Stimulated activated CD8-positive, alpha-beta memory T cell treated with anti-CD3 and anti-CD28 coated beads, Interleukin-12 subunit alpha, Interleukin-12 subunit beta, amount 100 ng/mL, for 4 hours (primary cell): Measurements from ENCODE around the gene BCL7C.
A peak's percentile ranks its signal among the peaks of the same experiment; 100 is the strongest.
"Not testable (repeated sequence)": the region's sequence is repeated elsewhere in the genome, so short reads cannot be mapped to it uniquely, and the experiment has no call there.

ENCODE experiments used
- DNase-seq: peaks from one replicate; pipeline ENCODE4 v3.0.0-alpha.2; 2020; ENCODE audit warnings: low read depth

BCL7C gene

GRCh38 chr16:30860729-30861128, 33.1 kb downstream of the BCL7C start:
- DNase-seq: not testable (repeated sequence)

GRCh38 chr16:30858829-30859423, 35.0 kb downstream of the BCL7C start:
- no peak for DNase-seq

DNA sequence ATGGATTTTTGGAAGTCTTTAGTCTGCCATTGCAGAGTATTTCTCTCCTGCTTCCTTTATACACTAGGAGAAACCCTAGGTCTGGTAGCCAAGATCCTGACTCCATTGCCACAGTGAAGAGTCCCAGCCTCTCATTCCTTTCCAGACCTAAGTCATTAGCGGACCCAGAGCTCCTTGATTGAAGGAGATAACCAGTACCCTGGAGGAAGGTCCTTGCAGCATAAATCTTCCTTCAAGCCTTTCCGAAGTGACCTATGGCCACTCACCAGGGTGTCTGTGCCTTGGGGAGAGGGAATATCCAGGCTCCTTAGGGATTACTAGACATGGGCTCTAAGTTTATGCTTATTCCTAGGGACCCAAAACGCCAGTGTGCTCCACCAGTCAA, 35.8 kb downstream of the BCL7C start:
- no peak for DNase-seq

DNA sequence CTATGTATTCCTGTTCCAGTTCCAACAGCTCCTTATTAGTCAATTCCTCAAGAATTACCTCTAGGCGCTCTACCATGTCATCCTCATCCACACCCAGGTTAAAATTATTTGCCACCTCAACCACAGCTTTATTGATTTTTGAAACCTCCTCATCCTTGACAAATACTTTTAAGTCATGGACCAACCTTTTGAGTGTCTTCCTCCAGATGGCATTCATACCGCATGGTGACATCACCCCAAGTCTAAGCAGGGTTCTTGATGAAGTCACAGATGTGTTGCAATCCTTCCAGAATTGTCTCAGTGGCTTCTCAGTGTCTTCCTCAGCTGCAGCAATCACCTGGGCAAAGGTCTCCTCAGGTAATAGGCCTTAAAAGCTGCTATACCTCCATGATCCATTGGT, 40.1 kb downstream of the BCL7C start:
- DNase-seq: no peak

GRCh38 chr16:30850246-30850645, 43.6 kb downstream of the BCL7C start:
- DNase-seq: no peak

DNA sequence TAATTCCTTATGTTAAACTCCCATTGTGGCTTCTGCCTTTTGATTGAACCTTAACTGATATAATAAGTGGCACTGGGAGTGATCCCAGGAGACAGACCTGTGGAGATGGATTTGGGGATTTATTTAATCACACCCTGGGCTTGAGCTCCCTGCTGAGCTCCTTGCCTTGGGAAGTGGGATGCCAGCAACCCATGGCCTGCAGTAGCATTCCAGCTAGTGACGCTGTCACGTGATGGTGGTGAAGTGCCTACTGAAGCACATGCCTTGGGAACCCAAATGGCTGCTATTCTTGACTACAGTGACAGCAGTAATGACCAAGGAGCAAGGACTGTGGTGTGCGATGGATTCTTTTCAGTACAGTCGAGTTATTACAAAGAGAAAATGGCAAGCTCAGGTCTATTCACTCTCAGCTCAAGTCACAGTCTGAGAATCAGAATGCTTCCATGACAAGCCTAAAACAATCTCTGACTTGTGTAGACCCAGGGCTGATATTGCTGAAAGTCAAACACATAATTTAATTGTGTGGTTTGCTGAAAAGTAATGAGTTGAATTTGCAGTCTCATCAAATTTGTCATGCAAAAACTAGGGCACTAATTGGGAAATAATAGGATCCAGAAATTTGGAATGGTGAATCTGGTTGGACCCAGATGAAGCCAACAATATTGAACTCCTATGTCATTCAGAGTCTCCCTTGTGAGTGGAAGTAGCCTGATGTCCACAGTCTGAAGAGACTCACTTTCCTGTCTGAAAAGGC, 47.1 kb downstream of the BCL7C start:
- no peak for DNase-seq

GRCh38 chr16:30844671-30845449, 49.0 kb downstream of the BCL7C start:
- peak; percentile 37 for DNase-seq

DNA sequence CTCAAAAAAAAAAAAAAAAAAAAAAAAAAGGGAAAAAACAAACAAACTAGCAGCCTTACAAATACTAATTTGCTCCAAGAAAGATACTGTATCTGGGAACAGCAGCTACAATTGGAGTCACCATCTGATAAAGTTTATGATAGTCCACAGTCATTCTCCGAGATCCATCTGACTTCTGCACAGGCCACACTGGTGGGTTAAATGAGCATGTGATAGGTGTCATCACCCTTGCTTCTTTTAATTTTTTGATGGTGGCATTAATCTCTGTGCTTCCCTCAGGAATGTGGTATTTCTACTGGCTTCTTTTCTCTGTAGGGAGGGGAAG, 49.6 kb downstream of the BCL7C start:
- no peak for DNase-seq

DNA sequence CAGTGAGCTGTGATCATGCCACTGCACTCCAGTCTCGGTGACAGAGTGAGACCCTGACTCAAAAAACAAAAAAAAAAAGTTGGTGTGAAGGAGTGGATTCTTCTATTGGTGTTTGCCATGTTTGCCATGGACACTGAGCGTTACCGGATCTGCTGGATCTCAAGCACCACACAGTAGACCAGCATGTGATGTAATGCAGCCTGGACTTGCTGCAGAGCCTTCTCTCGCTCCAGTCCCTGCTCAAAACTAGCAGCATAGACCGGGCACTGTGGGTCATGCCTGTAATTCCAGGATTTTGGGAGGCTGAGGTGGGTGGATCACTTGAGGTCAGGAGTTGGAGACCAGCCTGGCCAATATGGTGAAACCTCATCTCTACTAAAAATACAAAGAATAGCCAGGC, 50.4 kb downstream of the BCL7C start:
- no peak for DNase-seq

GRCh38 chr16:30842971-30843370, 50.9 kb downstream of the BCL7C start:
- DNase-seq: no peak

DNA sequence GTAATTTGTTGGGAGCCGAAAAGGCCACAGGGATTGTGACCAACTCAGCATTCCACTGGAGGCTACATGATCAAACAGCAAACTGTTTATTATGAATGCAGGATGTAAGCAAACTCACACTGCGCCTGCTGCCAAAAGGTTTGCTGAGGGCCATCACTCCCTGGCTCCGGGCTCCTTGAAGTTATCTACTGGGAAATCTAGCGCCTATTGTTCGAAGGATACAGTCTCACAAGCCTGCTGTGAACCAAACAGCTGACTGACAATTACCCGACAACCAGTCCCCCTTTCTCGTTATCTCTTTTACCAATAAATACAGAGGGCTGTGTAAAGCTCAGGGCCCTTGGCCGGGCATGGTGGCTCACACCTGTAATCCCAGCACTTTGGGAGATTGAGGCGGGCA, 52.5 kb downstream of the BCL7C start:
- DNase-seq: no peak

DNA sequence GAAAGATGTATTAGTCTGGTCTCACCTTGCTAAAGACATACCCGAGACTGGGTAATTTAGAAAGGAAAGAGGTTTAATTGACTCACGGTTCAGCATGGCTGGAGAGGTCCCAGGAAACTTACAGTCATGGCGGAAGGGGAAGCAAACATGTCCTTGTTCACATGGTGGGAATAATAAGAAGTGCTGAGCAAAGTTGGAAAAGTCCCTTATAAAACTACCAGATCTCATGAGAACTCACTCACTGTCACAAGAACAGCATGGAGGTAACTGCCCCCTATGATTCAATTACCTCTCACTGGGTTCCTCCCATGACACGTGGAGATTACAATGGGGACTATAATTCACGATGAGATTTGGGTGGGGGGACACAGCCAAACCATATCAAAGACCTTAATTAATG, 53.3 kb downstream of the BCL7C start:
- DNase-seq: no peak

DNA sequence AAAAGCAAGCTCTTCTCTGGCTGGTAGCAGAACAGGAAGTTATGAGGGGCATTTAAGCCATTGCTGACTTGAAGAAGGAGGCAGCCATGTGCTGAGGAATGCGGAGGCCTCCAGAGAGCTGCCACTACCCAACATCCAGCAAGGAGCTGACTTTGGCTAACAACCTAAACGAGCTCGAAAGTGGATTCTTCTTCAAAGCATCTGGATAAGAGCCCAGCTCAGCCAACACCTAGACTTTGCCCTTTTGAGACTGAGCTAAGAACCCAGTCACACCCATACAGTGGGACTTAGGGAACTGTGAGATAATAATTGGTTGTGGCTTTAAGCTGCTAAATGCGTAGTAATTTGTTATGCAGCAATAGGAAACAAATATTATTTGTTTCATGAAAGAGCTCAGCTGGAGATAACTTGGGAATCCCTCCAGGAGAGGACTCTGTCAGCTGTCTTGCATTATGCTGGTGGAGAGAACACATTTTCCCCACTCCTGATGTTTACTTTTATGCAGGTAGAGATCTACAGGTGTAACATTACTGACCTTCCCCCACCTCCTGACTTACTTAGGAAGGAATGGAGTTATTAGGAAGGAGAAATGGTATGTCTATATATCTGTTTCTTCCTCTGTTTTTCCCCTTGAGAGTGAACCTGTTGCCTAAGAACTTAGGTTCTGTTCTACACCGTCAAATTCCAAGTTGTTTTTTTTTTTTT, 54.2 kb downstream of the BCL7C start:
- no peak for DNase-seq

GRCh38 chr16:30838876-30839471, 54.9 kb downstream of the BCL7C start:
- DNase-seq: no peak

- no peak for DNase-seq
Observed at GRCh38 chr16:30837904-30838303, 56.0 kb downstream of the BCL7C start.
